Fibroblast of villous mesenchyme (primary cell): ENCODE measurements around the gene ZNF546. TPM values are rescaled to one million over a fixed set of nuclear protein-coding genes. Genes with fewer than 3 reads are reported as not detected.

Experiments used
- DNase-seq: peaks from one replicate; pipeline ENCODE4 v3.0.0-alpha.2; 2010; ENCODE audit warnings: low read depth
- H3K4me3 ChIP-seq: 2 replicates; pipeline ENCODE4 v1.5.1; 2011; ENCODE audit warnings: low read depth, mild to moderate bottlenecking, low read length
- total RNA-seq: library from RNA; depleted of rRNA; stranded (reverse); fragments of >200 nt; gene quantifications from 2 replicates; pipeline ENCODE4 v1.2.3, GENCODE V29; 2012
- TF ChIP-seq, protein P1 (sequence below): IDR thresholded peaks from 2 replicates; pipeline ENCODE4 v1.5.1; 2012; ENCODE audit warnings: low read depth, mild to moderate bottlenecking, low read length; ENCODE audit not compliant: insufficient read depth

The ZNF546 gene
- total RNA-seq, 1 donor: 8.2 TPM

DNA sequence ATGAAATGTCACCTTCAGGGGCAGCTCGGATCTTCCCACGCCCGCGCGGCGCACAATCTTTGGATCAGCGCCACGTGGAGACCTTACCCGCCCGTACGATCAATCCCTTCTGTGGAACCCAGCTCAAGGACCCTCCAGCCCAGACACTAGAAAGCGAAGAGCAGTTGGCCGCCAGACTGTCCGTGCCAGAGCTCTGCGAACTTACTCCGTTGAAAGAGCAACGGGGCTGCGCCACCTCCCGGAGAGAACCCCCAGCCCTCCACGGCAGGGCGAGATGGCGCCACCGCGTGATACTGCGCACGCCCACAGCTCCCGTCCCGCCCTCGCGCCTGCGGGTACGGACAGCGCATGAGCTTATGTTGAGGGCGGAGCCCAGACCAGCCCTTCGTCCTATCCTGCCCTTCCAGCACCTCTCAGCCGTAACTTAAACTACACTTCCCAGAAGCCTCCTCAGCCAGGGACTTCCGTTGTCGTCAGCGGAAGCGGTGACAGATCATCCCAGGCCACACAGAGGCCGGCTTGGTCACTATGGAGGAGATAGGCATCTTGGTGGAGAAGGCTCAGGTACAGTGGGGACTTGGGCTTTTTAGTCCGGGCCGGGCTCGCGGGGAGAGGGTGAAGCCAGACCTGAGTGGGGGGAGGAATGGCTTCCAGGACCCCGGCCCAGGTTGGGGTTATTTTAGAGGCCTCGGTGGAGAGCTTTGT, 26.0 kb upstream of the ZNF546 start, which contains the start of gene PSMC4:
PSMC4 (plus strand) TSS at position 491 of the 705 bp plus-strand sequence; CDS start at position 529, 38 bp downstream.
- DNase-seq: peak; percentile 99
- H3K4me3 ChIP-seq: peak within 1 kb of the TSS; percentile 72
- TF ChIP-seq, protein P1, sequence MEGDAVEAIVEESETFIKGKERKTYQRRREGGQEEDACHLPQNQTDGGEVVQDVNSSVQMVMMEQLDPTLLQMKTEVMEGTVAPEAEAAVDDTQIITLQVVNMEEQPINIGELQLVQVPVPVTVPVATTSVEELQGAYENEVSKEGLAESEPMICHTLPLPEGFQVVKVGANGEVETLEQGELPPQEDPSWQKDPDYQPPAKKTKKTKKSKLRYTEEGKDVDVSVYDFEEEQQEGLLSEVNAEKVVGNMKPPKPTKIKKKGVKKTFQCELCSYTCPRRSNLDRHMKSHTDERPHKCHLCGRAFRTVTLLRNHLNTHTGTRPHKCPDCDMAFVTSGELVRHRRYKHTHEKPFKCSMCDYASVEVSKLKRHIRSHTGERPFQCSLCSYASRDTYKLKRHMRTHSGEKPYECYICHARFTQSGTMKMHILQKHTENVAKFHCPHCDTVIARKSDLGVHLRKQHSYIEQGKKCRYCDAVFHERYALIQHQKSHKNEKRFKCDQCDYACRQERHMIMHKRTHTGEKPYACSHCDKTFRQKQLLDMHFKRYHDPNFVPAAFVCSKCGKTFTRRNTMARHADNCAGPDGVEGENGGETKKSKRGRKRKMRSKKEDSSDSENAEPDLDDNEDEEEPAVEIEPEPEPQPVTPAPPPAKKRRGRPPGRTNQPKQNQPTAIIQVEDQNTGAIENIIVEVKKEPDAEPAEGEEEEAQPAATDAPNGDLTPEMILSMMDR: peak; percentile 68

DNA sequence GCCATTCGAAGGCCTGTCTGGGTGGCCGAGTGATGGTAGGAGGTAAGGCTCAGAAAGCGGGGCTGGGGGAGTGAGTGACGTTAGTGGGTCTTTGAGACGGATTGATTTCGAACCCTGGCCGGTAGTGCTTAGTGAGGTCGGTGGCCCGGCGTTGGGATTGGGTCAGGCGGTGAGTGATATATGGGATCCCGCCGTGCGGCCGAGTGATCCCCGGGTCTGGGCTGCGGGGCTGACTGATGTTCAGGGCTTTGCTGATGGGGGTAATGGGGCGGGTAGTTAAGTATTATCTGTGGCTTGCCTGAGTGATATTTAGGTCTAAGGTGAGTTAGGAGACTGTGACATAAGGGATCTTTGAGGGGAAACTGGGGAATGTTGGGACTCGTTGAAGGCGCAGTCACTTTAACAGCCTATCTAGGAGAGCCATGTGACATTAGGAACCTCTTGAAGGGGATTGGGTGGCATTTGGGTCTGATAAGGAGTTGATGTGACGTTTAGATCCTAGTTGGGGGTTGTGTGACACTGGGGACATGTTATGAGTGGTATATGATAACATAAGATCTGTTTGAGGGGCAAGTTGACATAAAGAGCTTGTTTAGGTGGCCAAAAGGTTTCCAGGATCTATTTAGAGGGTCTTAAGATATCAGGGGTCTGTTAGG, 25.4 kb upstream of the ZNF546 start:
- DNase-seq: no peak
- H3K4me3 ChIP-seq: peak overlapping the region; percentile 72
- TF ChIP-seq, protein P1: no peak

DNA sequence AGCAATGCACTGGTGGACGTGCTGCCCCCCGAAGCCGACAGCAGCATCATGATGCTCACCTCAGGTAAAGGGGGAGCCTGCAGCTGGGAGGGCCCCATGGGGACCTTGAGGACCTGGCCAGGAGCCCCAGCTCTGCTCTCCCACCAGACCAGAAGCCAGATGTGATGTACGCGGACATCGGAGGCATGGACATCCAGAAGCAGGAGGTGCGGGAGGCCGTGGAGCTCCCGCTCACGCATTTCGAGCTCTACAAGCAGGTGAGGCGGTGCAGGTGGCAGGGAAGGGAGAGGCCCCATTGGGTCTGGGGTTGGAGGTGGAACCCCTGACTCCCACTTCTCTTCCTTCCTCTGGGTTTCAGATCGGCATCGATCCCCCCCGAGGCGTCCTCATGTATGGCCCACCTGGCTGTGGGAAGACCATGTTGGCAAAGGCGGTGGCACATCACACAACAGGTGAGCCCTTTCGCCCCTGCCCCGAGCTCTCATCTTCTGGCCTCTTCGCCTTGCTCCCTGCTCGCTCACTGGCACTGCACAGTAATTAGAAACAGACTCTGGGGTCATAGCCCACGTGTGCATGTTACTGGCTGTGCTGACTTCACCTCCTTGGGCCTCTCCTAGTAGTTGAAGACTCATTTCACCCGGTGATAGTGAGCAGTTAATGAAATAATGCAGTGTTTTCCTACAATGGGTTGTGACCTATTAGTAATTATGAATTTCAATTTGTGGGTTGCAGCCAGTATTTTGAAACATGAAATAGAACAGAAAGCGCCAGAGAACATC, 22.3 kb upstream of the ZNF546 start:
- H3K4me3 ChIP-seq: no peak overlapping the region
- no peak for DNase-seq
- TF ChIP-seq, protein P1: no peak

DNA sequence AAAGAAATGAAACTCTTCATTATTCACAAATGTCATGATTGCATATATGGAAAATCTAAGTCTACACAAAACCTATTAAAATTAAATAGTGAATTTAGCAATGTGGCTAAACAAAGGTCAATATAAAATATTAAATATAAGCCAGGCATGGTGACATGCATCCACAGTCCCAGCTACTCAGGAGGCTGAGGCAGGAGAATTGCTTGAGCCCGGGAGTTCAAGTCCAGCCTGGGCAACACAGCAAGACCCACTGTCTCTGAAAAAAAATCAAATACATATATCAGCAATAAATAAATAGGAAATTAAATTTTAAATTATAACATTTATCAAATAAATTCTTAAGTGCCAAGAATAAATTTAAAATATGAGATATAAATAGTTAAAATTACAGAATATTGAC, 14.0 kb upstream of the ZNF546 start:
- no peak for DNase-seq
- TF ChIP-seq, protein P1: no peak
- no peak overlapping the region for H3K4me3 ChIP-seq

DNA sequence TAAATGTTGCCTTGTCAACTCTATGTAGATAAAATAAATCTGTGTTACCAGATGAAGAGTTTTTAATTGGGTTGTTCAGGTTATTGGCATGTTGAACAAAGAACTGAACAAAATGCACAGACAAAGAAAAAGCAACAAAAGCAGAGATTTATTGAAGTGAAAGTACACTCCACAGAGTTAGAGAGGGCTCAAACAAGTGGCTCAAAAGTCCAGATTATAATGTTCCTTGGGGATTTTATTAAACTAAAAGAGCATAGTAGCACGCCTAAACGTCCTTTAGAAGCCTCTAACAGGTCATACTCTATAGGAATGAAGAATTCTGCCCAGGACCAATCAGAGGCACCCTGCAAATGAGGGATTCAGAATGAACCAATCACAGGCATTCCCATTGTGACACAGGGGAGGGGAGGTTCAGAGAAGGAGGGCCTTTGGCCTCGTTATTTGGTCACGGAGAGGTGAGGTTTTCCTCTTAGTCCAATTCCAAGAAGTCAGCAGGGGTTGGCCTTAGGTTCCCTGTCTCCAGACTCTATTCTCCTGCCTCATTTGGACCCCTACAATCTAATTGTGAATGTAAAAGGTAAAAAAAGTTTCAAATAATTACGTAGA, 13.1 kb upstream of the ZNF546 start:
- TF ChIP-seq, protein P1: no peak
- no peak for DNase-seq
- no peak overlapping the region for H3K4me3 ChIP-seq

DNA sequence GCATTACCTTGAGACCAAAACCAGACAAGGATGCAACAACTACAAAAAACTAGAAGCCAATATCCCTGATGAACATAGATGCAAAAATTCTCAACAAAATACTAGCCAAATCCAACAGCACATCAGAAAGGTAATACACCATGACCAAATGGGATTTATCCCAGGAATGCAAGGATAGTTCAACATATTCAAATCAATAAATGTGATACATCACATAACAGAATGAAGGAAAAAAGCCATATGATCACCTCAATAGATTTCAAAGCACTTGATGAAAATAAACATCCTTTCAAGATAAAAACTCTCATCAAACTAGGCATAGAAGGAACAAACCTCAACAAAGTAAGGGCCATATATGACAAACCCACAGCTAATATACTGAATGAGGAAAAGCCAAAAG, 10.2 kb upstream of the ZNF546 start:
- no peak for DNase-seq
- TF ChIP-seq, protein P1: no peak
- no peak overlapping the region for H3K4me3 ChIP-seq
